DND-41 (cell line): ENCODE data around the gene GPD1.

Experiments
- ATAC-seq: fragments of 200-7000 bp; cut with Tn5 transposase; 3 replicates; pipeline ENCODE4 v1.9.1; 2021; ENCODE audit warnings: low read depth; ENCODE audit not compliant: insufficient read depth
- DNase-seq: peaks from one replicate; pipeline ENCODE4 v3.0.0-alpha.2; 2020
- H2AFZ ChIP-seq: 2 replicates; pipeline ENCODE4 v1.6.0; 2012; ENCODE audit warnings: low read depth, low read length
- H3K27ac ChIP-seq: 2 replicates; pipeline ENCODE4 v1.5.1; 2012; ENCODE audit warnings: low read length, inconsistent platforms
- H3K27me3 ChIP-seq: fragments of 200-600 bp; sonication (generic); 2 replicates; pipeline ENCODE4 v1.6.0; 2012; ENCODE audit warnings: low read length, mild to moderate bottlenecking, inconsistent platforms; ENCODE audit not compliant: insufficient read depth, poor library complexity
- H3K36me3 ChIP-seq: 2 replicates; pipeline ENCODE4 v1.5.1; 2012; ENCODE audit warnings: low read length, inconsistent platforms; ENCODE audit not compliant: insufficient read depth
- H3K4me1 ChIP-seq: 2 replicates; pipeline ENCODE4 v1.5.1; 2012; ENCODE audit warnings: mild to moderate bottlenecking, low read length; ENCODE audit not compliant: insufficient read depth
- H3K4me2 ChIP-seq: 2 replicates; pipeline ENCODE4 v1.6.0; 2012; ENCODE audit warnings: mild to moderate bottlenecking, moderate library complexity, low read length, inconsistent platforms; ENCODE audit not compliant: insufficient read depth
- H3K4me3 ChIP-seq, 2 experiments: fragments of 200-600 bp in 1 of 2; shearing (Covaris generic) in 1 of 2; 2 replicates each; pipeline ENCODE4 v1.5.1; 2012 to 2016; ENCODE audit warnings: inconsistent platforms in 2 of 2, low read length in 2 of 2, mild to moderate bottlenecking in 2 of 2, low read depth in 1 of 2, moderate library complexity in 1 of 2
- H3K79me2 ChIP-seq: 2 replicates; pipeline ENCODE4 v1.6.0; 2012; ENCODE audit warnings: low read length, inconsistent platforms; ENCODE audit not compliant: insufficient read depth
- H3K9ac ChIP-seq: 2 replicates; pipeline ENCODE4 v1.6.0; 2012; ENCODE audit warnings: low read depth, mild to moderate bottlenecking, inconsistent platforms, low read length, moderate library complexity
- H3K9me3 ChIP-seq: 2 replicates; pipeline ENCODE4 v1.5.1; 2012; ENCODE audit warnings: low read length, moderate library complexity, mild to moderate bottlenecking, inconsistent platforms; ENCODE audit not compliant: insufficient read depth, severe bottlenecking
- H4K20me1 ChIP-seq: 2 replicates; pipeline ENCODE4 v1.6.0; 2012; ENCODE audit warnings: low read length; ENCODE audit not compliant: insufficient read depth
- CTCF ChIP-seq: IDR thresholded peaks from 2 replicates; pipeline ENCODE4 v1.5.1; 2012; ENCODE audit warnings: borderline replicate concordance, low read length, moderate library complexity, mild to moderate bottlenecking; ENCODE audit not compliant: poor library complexity, severe bottlenecking; ENCODE audit errors: extremely low read depth
- EZH2 ChIP-seq: IDR thresholded peaks from 3 replicates; pipeline ENCODE4 v1.6.1; 2012; ENCODE audit warnings: borderline replicate concordance, low read depth, mild to moderate bottlenecking, moderate library complexity, low read length, inconsistent platforms; ENCODE audit not compliant: severe bottlenecking

GPD1 gene

DNA sequence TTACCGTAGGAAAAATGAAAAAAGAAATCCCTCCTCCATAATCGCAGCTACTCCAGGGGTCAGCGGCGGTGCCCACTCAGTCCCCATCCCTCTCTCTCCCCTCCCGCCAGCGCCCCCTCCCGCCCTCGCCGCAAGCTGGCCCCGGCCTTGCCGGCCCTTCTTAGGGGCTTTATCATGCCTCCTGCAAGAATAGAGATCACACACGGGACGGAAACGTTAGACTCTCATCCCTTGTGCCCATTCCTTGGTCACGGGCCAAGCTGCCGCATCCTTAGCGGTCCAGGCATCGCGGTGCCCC is 7.5 kb downstream of the GPD1 start:
- no peak for ATAC-seq
- H3K4me1 ChIP-seq: peaks cover 33% of the 10 kb centered on the region
- peak overlapping the region; percentile 42 for H3K9ac ChIP-seq
- no peaks in the 10 kb centered on the region for H3K27me3 ChIP-seq
- TF ChIP-seq CTCF (no peak), EZH2 (no peak)
- H3K4me2 ChIP-seq: peak overlapping the region; percentile 80
- peaks cover 41% of the 10 kb centered on the region for H3K79me2 ChIP-seq
- H3K9me3 ChIP-seq: no peaks in the 10 kb centered on the region
- H3K27ac ChIP-seq: 0 out of 2 replicates have a peak overlapping the region, but pooled peaks have one; percentile 48
- H3K4me3 ChIP-seq: peak overlapping the region in 1 of 2 experiments; percentile 57; a peak in 2 of 4 replicates
- DNase-seq: no peak
- H3K36me3 ChIP-seq: peaks cover 13% of the 10 kb centered on the region
- peak overlapping the region; percentile 80 for H2AFZ ChIP-seq
- peaks cover 2% of the 10 kb centered on the region for H4K20me1 ChIP-seq

GRCh38 chr12:50111693-50112455 is 8.1 kb downstream of the GPD1 start, which contains the start of gene COX14:
Gene COX14, plus strand, starts transcription at chr12:50112236. Its CDS starts 7,808 bp downstream, at chr12:50120044.
- Histone ChIP-seq H3K27me3 (no peaks in the 10 kb centered on the region), H3K9me3 (no peaks in the 10 kb centered on the region), H2AFZ (peak within 1 kb of the TSS; percentile 89), H3K9ac (peak within 1 kb of the TSS; percentile 70), H4K20me1 (peaks cover 2% of the 10 kb centered on the region), H3K79me2 (peaks cover 46% of the 10 kb centered on the region), H3K27ac (peak within 1 kb of the TSS; percentile 86), H3K4me1 (peaks cover 33% of the 10 kb centered on the region), H3K4me3 (peak within 1 kb of the TSS; percentile 92 to 98), H3K4me2 (peak within 1 kb of the TSS; percentile 85), H3K36me3 (peaks cover 18% of the 10 kb centered on the region)
- peak; percentile 97 for TF ChIP-seq CTCF
- no peak for TF ChIP-seq EZH2
- DNase-seq (peak; percentile 99), ATAC-seq (peak; percentile 88)

DNA sequence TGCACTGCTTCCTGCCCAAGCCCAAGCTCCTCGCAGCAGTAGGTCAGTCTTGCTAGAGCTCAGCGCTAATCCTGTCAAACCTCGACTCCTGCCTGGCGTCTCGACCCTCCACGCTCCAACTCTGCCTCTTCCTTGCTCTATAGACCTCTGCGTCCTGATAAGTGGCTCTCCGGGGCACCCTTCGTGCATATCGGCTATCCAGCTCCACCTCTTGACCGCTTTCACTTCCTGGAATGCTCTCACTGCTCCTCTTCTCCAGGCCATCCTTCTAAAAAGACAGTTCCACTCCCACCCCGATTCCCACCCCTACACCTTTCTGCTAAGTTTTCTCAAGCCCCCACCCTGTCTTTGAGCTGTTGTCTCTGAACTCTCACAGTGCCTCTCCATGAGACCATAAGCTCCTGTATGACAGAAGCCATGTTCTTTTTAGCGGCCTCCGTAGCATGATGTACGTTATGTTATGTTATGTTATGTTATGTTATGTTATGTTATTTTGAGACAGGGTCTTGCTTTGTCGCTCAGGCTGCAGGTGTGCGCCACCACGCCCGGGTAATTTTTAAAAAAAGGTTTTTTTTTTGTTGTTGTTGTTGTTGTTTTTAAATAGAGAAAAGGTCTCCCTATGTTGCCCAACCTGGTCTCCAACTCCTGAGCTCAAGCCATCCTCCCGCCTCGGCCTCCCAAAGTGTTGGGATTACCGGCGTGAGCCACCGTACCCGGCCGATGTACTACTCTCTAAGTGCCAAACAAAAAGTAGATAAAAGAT is 8.8 kb downstream of the GPD1 start:
- peaks cover 52% of the 10 kb centered on the region for H3K79me2 ChIP-seq
- ATAC-seq (no peak; the same call in 2 of the 3 replicates), DNase-seq (no peak)
- no peaks in the 10 kb centered on the region for H3K9me3 ChIP-seq
- peak overlapping the region; percentile 70 for H3K9ac ChIP-seq
- peaks cover 2% of the 10 kb centered on the region for H4K20me1 ChIP-seq
- H3K27ac ChIP-seq: peak overlapping the region; percentile 86
- peaks cover 18% of the 10 kb centered on the region for H3K36me3 ChIP-seq
- peak overlapping the region; percentile 85 for H3K4me2 ChIP-seq
- H3K4me3 ChIP-seq: peak overlapping the region; percentile 92 to 98
- peaks cover 33% of the 10 kb centered on the region for H3K4me1 ChIP-seq
- peak overlapping the region; percentile 89 for H2AFZ ChIP-seq
- no peaks in the 10 kb centered on the region for H3K27me3 ChIP-seq
- TF ChIP-seq EZH2: no peak
- no peak for TF ChIP-seq CTCF
